HG03432 (cell line): Measurements from ENCODE around the gene SLX4IP.
A peak's percentile ranks its signal among the peaks of the same experiment; 100 is the strongest.

Source experiments
- ATAC-seq: cut with Tn5 transposase; IDR thresholded peaks from one replicate; pipeline ENCODE4 v1.9.1; 2021; ENCODE audit warnings: mild to moderate bottlenecking, moderate library complexity; ENCODE audit not compliant: unreplicated experiment

Gene SLX4IP

GRCh38 chr20:10519361-10520046 is 84.4 kb downstream of the SLX4IP start:
- ATAC-seq, result peak; percentile 58

- no peak for ATAC-seq
Measured at GRCh38 chr20:10520528-10520927, 85.4 kb downstream of the SLX4IP start.

- ATAC-seq, result no peak
Measured at GRCh38 chr20:10521068-10521831, 86.1 kb downstream of the SLX4IP start.

- no peak for ATAC-seq
Measured at GRCh38 chr20:10521836-10522235, 86.7 kb downstream of the SLX4IP start.

GRCh38 chr20:10522328-10522727 is 87.2 kb downstream of the SLX4IP start:
- no peak for ATAC-seq

GRCh38 chr20:10523443-10523842 is 88.3 kb downstream of the SLX4IP start:
- ATAC-seq, result no peak

GRCh38 chr20:10524034-10524476 is 89.0 kb downstream of the SLX4IP start:
- ATAC-seq, result no peak

DNA sequence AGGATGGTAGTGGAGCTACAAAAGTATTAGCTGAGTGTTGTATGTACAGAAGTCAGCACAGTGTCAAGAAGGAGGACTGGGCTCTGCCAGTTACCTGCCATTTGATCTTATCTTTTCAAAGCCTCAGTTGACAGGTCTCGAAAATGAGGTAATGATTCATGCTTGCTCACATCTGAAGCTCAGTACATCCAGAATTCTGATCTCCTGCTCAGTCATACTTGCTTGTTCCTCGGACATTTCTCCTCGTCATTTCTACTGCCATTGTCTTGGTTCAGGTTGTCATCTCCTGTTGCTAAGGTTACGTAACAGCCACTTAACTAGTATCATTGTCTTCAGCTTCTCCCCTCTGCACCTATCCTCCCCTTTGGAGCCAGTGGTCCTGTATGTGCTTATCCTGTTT is 89.5 kb downstream of the SLX4IP start:
- no peak for ATAC-seq

DNA sequence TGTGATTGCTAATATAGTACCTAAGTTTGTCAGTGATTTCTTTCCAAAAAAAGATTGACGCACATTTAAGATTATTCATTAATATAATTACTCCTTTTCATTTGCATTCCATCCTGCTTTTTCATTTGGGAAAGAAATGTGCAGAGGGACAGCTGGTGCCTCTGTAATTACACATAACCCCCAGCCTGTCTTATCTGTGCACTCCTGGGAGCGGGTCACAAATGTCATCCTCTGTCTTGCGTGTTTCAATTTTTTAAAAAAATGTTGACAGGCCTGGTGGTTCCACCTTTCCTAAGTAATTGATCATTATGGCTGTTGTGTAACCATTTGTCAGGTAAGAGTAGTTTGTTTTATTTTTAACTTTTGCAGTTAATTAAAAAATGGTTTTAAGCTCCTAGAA is 92.7 kb downstream of the SLX4IP start:
- no peak for ATAC-seq

GRCh38 chr20:10530883-10531282 is 95.8 kb downstream of the SLX4IP start:
- no peak for ATAC-seq

DNA sequence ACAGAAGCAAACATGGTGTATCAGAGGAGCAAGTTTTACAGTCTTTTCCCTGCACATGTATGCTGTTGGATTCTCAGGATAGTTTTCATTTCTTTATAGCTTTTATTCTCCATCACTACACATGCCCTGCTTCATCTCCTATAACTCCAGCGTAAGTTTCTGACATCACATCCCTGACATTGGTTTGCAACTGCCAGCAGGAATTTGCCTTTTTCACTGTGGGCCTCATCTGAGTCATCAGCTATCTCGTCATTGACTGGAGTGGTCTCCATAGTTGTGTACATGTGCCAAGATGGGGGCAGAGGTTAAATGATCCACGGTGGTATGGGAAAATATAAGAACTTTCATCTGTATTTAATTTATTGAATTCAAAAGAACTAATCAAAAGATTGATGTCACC is 96.7 kb downstream of the SLX4IP start:
- ATAC-seq, result no peak

GRCh38 chr20:10532361-10532760 is 97.3 kb downstream of the SLX4IP start:
- ATAC-seq, result no peak

DNA sequence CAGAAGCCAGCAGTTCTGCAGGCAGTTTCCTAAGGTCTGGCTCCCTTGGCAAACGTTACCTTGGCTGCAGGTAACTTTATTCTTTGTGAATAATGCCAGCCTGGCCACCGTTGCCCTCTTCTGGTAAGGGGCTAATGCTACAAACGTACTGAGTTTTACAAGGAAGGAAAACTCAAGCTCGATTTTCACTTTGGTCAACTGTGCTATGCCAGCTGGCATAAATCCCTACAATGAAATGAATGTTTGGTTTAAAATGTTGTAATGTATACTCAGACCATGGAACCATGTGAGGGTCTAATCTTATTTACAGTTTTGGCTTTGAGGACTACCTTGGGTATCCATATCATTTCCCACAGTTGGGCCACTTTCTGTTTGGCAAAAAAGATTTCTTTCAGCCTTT is 101.4 kb downstream of the SLX4IP start:
- no peak for ATAC-seq

GRCh38 chr20:10537850-10538480 is 102.9 kb downstream of the SLX4IP start:
- no peak for ATAC-seq

- no peak for ATAC-seq
Measured at GRCh38 chr20:10538768-10539167, 103.7 kb downstream of the SLX4IP start.

DNA sequence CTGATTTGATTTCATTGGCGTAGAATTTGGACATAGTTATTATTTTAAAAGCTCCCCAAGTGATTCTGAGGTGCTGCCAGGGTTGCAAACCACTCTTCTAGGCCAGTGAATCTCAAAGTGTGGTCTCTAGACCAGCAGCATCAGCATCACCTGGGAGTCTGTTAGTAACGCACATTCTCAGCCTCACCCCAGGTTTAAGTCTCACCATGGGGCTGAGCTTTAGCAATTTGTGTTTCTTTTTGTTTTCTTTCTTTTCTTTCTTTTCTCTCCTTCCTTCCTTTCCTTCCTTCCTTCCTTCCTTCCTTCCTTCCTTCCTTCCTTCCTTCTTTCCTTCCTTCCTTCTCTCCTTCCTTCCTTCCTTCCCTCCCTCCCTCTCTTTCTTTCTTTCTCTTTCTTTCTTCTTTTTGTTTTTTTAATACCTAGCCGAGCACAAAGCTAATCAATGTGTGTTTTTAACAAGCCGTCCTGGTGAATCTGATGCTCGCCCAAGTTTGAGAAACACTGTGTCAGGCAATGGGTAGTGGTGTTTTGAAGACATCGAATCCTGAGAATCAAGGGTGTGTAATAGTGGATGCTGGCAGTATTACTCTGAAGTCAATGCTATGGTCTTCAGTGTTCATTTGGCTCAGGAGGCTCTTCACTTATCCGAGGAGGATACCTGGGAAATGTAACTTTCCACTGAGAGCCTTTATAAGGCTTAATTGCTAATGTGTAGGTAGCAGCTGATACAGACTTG is 104.9 kb downstream of the SLX4IP start:
- no peak for ATAC-seq

DNA sequence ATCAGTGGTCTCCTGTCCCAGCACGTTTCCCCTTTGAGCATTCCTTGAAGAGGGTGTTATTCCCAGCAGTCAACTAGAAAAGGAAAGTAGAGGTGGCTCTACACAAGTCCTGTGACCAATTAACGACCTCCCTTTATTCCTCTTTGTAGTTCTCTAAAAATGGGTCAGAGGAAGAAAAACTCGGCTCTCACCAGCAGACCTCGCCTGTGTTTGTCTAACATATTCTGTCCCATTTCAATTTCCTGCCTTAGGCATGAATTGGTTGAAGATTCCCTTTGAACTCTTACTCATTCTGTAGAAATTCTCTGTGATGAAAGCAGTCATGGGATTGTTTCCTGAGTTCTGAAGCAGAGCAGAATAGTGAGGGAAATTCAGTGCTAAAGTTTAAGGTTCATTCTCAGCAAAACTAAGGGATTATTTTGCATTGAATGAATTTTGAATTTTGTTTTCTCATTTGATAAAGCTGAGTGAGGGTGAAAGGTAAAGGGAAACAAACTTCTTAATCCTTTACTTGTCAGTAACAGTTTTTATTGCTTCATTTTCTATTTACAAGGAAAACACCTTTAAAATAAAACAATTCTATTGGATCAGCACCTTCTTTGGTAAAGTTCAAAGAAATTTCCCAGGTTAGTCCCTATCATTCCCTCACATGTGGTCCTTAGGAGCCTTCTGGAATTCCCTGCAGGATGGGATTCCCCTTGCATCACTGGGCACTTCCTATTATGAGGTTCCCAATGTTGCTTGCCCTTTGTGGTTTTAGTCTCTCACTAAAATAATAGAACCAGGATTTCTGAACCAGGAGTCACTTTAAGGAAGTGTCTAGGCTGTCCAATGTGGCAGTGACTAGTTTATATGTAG is 105.8 kb downstream of the SLX4IP start:
- no peak for ATAC-seq

GRCh38 chr20:10541668-10542411 is 106.7 kb downstream of the SLX4IP start:
- no peak for ATAC-seq

DNA sequence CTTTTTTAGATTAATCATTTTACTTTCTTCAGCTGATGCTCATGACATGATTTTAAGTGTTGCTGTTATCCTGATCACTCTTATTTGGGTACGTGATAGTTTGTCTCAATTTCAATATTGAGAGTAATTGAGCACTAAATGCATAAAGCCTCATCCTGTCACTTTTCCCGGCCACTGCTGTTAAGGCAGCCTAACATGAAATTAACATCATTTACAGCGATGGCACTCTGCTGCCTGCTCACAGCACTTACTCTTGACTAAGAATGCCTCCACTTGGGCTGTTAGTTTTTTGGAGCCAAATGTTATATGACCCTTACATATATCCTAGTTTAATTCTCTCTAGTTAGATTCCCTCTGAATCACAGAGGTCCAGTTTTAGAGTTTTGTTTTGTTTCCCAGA is 107.3 kb downstream of the SLX4IP start:
- ATAC-seq, result no peak

DNA sequence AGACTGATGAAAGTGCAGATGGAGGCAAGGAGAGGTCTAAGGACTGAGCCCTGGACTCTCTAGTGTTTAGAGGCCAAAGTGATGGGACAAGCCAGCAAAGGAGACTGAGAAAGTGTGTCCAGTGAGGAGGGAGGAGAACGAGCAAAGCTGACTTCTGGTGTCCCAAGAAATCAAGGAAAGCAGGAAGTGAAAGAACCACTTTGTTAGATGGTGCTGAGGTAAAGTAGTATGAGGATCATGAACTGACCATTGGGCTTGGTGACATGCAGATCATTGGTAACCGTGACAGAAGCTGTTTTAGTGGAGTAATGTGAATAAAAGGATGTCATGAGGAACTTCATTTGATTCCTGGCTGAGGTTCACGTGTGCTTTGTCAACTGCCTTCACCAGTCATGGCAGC is 108.4 kb downstream of the SLX4IP start:
- no peak for ATAC-seq
